Measurements from ENCODE around the gene TMEM225B.

Gene TMEM225B

GRCh38 chr7:99605527-99605926, 7.5 kb downstream of the TMEM225B start:
- Mint-ChIP-seq H3K36me3 (peaks cover 6% of the 10 kb centered on the region), H3K4me3 (no peak overlapping the region), H3K27ac (no peak overlapping the region), H3K9me3 (no peaks in the 10 kb centered on the region), H3K4me1 (no peaks in the 10 kb centered on the region)
- ATAC-seq (no peak), DNase-seq (ENCODE audit: low spot score in 2 of 2) (no peak)

DNA sequence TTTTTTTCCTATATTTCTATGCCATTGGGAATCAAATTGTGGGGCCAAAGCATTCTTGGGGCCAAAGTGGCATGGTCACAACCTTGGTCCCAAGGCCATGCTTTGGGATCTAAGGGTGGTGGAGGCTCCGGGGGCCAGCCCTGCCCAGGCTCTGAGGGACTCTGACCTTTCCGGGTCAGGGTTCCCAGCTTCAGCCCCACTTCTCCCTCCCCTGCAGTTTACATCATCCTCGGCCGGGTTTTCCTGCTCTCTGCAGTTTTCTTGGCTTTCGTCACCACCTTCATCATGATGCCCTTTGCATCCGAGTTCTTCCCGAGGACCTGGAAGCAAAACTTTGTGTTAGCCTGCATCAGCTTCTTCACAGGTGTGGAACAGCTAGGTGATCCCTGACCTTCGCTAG, 8.5 kb downstream of the TMEM225B start:
- no peak overlapping the region for H3K4me3 Mint-ChIP-seq
- H3K9me3 Mint-ChIP-seq = no peaks in the 10 kb centered on the region
- no peak for ATAC-seq

GRCh38 chr7:99607548-99607947, 9.5 kb downstream of the TMEM225B start:
- Mint-ChIP-seq H3K36me3 (peaks cover 6% of the 10 kb centered on the region), H3K4me3 (no peak overlapping the region), H3K27ac (no peak overlapping the region), H3K4me1 (no peaks in the 10 kb centered on the region), H3K9me3 (no peaks in the 10 kb centered on the region)
- DNase-seq (ENCODE audit: low spot score in 2 of 2) (peak in 1 of 2 donors; percentile 33), ATAC-seq (no peak)

More for the DNA sequence above, 8.5 kb downstream of the TMEM225B start:
- Mint-ChIP-seq H3K4me1 (no peaks in the 10 kb centered on the region), H3K36me3 (peaks cover 6% of the 10 kb centered on the region), H3K27ac (no peak overlapping the region)
- DNase-seq (ENCODE audit: low spot score in 2 of 2) = peak in 1 of 2 donors; percentile 30

DNA sequence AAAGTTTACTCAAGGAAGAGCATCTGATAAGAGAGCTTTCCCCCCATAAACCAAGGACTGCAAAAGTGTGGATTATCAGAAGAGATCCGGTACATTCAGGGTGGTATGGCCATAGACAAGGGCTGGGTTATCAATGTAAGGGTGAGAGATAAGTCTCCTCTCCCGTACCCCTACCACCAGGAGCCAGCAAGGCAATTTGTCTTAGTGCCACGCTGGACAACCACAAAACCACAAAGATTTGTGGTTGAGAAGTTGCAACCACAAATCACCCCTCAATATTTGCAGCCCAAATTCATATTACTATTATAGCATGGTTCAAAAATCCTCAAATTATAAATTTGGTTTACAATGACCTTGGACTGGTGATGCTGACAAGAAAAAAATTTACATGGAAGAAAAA, 16.4 kb downstream of the TMEM225B start:
- Mint-ChIP-seq H3K36me3 (peaks cover 27% of the 10 kb centered on the region), H3K27ac (no peak overlapping the region), H3K4me3 (peak overlapping the region; percentile 94), H3K9me3 (no peaks in the 10 kb centered on the region), H3K4me1 (peaks cover 46% of the 10 kb centered on the region)
- no peak for ATAC-seq
- no peak for DNase-seq (ENCODE audit: low spot score in 2 of 2)

DNA sequence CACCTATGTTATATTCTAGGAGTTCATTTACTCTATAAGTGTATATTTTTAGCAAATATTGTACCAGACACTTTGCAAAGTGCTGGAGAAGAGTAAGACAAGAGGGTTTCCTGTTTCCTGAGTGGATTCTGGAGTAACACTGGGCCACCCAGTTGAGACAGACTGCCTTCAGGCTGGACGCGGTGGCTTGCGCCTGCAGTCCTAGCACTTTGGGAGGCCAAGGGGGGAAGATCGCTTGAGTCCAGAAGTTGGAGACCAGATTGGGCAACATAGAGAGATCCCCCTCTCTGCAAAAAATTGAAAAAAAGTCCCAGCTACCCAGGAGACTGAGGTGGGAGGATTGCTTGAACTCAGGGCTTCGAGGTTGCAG, 17.9 kb downstream of the TMEM225B start:
- DNase-seq (ENCODE audit: low spot score in 2 of 2) (peak in 1 of 2 donors; percentile 55), ATAC-seq (no peak)
- peaks cover 41% of the 10 kb centered on the region for H3K36me3 Mint-ChIP-seq
- peak overlapping the region; percentile 94 for H3K4me3 Mint-ChIP-seq
- H3K27ac Mint-ChIP-seq = peak overlapping the region; percentile 96
- H3K4me1 Mint-ChIP-seq = peaks cover 51% of the 10 kb centered on the region
- H3K9me3 Mint-ChIP-seq = no peaks in the 10 kb centered on the region

DNA sequence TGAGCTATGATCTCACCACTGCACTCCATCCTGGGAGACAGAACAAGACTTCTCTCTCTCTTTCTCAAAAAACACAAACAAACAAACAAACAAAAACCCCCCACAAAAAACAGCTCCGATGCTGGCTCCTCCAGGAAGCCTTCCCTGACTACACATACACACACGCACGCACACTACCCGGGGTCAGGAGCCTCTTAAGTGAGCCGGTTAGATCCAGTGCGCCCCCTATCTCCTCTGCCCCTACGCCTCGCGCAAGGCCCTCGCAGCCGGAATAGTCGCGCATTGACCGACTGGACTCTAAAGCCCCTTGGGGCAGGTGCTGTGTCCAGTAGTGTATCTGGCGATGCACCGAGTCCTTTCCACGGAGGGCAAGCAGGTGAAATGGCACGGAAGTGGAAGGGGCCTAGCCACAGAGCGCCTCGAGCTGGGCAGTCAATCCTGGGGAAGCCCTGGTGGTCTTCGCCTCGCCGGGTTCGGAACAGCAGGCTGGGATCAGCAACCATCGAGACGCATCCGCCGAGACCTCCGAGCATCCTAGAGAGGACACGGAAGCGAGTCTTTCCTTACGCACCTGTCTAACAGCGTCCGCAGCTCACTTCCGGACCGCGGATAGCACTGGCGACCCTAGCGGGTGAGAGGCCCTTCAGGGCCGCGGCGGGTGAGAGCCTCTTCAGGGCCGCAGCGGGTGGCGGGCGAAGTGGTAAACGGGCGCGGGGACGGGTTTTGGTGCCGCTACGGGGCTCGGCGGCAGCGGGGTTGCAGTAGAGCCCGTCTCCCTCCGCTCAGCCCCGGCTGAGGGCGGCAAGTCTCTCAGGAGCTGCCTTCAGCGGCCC, 18.5 kb downstream of the TMEM225B start, which contains the start of gene ZSCAN25:
ZSCAN25 (plus strand) TSS at position 588 of the 833 bp plus-strand sequence. CDS start 2,661 bp downstream, outside the sequence.
- ATAC-seq (peak; percentile 97), DNase-seq (ENCODE audit: low spot score in 2 of 2) (peak; percentile 70 to 95)
- Mint-ChIP-seq H3K27ac (peak within 1 kb of the TSS; percentile 96), H3K9me3 (no peaks in the 10 kb centered on the region), H3K4me3 (peak within 1 kb of the TSS; percentile 94), H3K36me3 (peaks cover 47% of the 10 kb centered on the region), H3K4me1 (peaks cover 57% of the 10 kb centered on the region)

DNA sequence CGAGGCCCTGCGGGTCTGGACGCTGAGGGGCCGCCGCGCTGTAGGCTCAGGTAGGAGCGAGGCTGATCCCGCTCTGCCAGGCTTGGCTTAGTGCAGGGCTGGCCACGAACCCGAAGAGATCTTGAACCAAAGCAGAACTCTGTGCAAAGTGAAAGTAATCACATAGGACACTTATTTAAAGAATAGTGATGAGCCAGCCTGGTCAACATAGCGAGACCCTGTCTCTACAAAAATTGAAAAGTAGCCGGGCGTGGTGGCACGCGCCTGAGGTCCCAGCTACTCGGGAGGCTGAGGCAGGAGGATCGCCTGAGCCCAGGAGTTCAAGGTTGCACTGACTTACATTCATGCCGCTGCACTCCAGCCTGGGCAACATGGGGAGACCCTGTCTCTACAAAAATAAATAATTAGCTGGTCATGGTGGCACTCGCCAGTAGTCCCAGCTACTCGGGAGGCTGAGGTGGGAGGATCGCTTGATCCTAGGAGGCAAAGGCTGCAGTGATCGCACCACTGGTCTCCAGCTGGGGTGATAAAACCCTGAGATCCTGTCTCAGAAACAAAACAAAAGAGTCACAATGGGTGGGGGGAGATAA, 19.2 kb downstream of the TMEM225B start:
- peak overlapping the region; percentile 94 for H3K4me3 Mint-ChIP-seq
- peak overlapping the region; percentile 96 for H3K27ac Mint-ChIP-seq
- peaks cover 64% of the 10 kb centered on the region for H3K4me1 Mint-ChIP-seq
- no peak for DNase-seq (ENCODE audit: low spot score in 2 of 2)
- no peak for ATAC-seq
- H3K36me3 Mint-ChIP-seq = peaks cover 54% of the 10 kb centered on the region
- no peaks in the 10 kb centered on the region for H3K9me3 Mint-ChIP-seq

DNA sequence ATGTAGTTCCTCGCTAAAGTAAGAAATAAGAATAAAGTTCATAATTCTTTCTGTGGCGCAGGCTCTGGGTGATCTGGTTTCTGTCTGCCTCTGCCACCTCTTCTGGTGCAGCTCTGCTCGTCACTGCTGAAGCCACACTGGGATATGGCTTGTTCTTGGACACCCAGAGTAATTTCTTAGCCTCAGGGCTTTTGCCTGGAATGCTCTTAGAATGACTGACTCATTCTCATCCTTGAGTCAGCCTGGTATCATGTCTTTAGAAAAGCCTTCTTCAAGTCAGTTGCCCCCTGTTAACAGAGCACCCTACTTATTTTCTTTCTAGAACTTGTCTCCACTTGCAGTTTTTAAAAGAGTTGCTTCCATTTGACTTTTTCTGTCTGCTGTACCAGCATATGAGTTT, 20.7 kb downstream of the TMEM225B start:
- ATAC-seq (no peak), DNase-seq (ENCODE audit: low spot score in 2 of 2) (peak in 1 of 2 donors; percentile 41)
- Mint-ChIP-seq H3K4me1 (peaks cover 78% of the 10 kb centered on the region), H3K4me3 (peak overlapping the region; percentile 94), H3K27ac (peak overlapping the region; percentile 96), H3K9me3 (no peaks in the 10 kb centered on the region), H3K36me3 (peaks cover 69% of the 10 kb centered on the region)

DNA sequence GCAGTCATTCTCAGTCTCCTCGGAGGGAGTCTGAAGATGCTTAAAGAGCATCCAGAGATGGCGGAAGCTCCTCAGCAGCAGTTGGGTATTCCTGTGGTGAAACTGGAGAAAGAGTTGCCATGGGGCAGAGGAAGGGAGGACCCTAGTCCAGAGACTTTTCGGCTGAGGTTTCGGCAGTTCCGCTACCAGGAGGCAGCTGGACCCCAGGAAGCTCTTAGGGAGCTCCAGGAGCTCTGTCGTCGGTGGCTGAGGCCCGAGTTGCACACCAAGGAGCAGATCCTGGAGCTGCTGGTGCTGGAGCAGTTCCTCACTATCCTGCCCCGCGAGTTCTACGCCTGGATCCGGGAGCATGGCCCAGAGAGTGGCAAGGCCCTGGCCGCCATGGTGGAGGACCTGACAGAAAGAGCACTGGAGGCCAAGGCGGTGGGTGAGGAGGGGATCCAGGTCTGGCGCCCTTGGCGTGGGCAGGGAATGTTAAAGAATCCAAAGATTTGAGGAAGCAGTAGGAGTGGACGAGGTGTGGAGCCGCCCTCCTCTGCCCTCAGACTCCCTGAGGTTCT, 21.6 kb downstream of the TMEM225B start:
- ATAC-seq (no peak), DNase-seq (ENCODE audit: low spot score in 2 of 2) (no peak)
- Mint-ChIP-seq H3K9me3 (no peaks in the 10 kb centered on the region), H3K4me1 (peaks cover 87% of the 10 kb centered on the region), H3K27ac (peak overlapping the region; percentile 96), H3K36me3 (peaks cover 78% of the 10 kb centered on the region), H3K4me3 (peak overlapping the region; percentile 94)

DNA sequence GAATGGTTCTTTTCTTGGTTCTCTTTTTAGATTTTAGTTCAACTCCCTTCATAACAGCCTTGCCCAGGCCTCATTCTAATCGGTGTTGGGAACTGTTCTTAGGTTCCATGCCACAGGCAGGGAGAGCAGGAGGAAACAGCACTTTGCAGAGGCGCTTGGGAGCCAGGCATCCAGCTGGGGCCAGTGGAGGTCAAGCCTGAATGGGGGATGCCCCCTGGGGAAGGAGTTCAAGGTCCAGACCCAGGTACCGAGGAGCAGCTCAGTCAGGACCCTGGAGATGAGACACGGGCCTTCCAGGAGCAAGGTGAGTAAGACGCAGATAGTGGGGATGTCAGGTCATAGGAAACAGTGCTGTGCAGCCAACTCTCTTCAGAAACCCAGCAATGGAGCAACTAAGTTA, 23.2 kb downstream of the TMEM225B start:
- Mint-ChIP-seq H3K4me3 (no peak overlapping the region), H3K9me3 (no peaks in the 10 kb centered on the region), H3K36me3 (peaks cover 94% of the 10 kb centered on the region), H3K27ac (peak overlapping the region; percentile 99), H3K4me1 (peaks cover 88% of the 10 kb centered on the region)
- DNase-seq (ENCODE audit: low spot score in 2 of 2) (no peak), ATAC-seq (no peak)

DNA sequence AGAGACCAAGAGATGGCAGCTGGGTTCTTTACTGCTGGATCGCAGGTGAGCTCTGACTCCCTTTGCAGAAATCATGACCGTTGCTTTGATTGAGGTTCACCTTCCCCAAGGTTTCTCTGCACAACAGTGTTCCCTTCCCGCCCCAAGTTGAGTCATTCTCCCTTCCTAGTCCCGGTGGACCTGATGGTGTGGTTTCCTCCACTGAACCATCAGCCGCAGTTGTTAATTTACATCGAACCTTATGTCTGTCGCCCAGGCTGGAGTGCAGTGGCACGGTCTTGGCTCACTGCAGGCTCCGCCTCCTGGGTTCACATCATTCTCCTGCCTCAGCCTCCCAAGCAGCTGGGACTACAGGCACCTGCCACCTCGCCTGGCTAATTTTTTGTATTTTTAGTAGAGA, 24.5 kb downstream of the TMEM225B start:
- Mint-ChIP-seq H3K36me3 (peaks cover 95% of the 10 kb centered on the region), H3K4me3 (peak overlapping the region; percentile 93), H3K27ac (peak overlapping the region; percentile 99), H3K9me3 (no peaks in the 10 kb centered on the region), H3K4me1 (peaks cover 87% of the 10 kb centered on the region)
- no peak for ATAC-seq
- DNase-seq (ENCODE audit: low spot score in 2 of 2) = no peak

DNA sequence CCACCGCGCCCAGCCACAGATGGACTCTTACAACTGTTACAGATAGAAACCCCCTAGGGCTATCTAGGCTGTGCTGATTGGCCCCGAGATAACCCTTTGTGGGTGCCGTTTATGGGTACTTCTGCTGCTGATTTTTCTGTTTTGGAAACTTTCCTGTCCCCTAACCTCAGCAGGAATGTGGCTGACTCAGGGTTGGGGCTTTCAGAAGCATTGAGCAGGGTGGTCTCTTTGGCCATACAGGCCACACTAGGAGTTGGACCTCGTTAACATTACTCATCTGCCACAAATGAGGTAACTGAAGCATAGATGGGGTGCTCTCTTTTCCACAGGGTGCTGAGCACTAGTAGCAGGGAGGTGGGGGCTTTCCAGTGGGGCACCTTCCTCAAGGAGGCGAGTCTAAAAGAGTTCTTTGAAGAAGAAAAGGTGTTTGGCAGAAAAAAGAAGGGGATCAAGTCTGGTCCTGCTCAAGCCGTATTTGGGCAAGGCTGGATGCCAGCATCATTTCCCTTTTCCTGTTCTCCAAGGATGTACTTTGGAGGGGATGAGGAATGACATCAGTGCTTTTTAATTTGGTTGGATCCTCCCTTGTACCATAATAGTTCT, 25.1 kb downstream of the TMEM225B start:
- ATAC-seq (peak; percentile 74), DNase-seq (ENCODE audit: low spot score in 2 of 2) (peak in 1 of 2 donors; percentile 15)
- Mint-ChIP-seq H3K36me3 (peaks cover 100% of the 10 kb centered on the region), H3K4me3 (peak overlapping the region; percentile 93), H3K9me3 (no peaks in the 10 kb centered on the region), H3K27ac (peak overlapping the region; percentile 99), H3K4me1 (peaks cover 84% of the 10 kb centered on the region)

GRCh38 chr7:99623702-99624447, 25.8 kb downstream of the TMEM225B start:
- H3K4me3 Mint-ChIP-seq = peak overlapping the region; percentile 93
- ATAC-seq = peak; percentile 80

DNA sequence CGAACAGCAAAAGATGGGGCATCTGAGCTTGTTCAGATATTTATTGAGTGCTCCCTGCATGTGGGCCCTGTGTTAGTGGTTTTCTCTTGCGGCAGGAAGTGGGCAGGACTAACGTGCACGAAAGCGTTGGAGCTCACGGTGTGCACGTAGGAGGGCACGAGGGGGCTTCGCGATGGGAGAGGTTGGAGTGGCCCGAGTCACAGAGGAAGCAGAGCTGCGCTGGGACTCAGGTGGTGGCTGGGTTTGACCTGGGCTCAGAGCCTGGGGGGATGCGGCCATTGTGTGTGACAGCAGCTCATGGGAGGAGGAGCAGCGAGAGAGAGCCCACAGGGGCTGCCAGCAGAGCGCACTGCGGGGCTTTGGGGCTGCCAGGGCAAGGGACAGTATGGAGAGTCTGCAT, 26.4 kb downstream of the TMEM225B start:
- peaks cover 100% of the 10 kb centered on the region for H3K36me3 Mint-ChIP-seq
- no peaks in the 10 kb centered on the region for H3K9me3 Mint-ChIP-seq
- H3K4me1 Mint-ChIP-seq = peaks cover 80% of the 10 kb centered on the region
- peak overlapping the region; percentile 99 for H3K27ac Mint-ChIP-seq
- ATAC-seq = peak; percentile 84
- peak overlapping the region; percentile 93 for H3K4me3 Mint-ChIP-seq
- peak; percentile 54 to 77 for DNase-seq (ENCODE audit: low spot score in 2 of 2)

More at GRCh38 chr7:99623702-99624447, 25.8 kb downstream of the TMEM225B start:
- Mint-ChIP-seq H3K36me3 (peaks cover 100% of the 10 kb centered on the region), H3K9me3 (no peaks in the 10 kb centered on the region), H3K27ac (peak overlapping the region; percentile 99), H3K4me1 (peaks cover 84% of the 10 kb centered on the region)
- DNase-seq (ENCODE audit: low spot score in 2 of 2) = peak in 1 of 2 donors; percentile 16

Data from stimulated activated effector memory CD8-positive, alpha-beta T cell treated with anti-CD3 and anti-CD28 coated beads, Interleukin-12 subunit alpha, Interleukin-12 subunit beta, amount 100 ng/mL, for 72 hours (primary cell).